Measurements from ENCODE around the gene CCDC97.

DNA sequence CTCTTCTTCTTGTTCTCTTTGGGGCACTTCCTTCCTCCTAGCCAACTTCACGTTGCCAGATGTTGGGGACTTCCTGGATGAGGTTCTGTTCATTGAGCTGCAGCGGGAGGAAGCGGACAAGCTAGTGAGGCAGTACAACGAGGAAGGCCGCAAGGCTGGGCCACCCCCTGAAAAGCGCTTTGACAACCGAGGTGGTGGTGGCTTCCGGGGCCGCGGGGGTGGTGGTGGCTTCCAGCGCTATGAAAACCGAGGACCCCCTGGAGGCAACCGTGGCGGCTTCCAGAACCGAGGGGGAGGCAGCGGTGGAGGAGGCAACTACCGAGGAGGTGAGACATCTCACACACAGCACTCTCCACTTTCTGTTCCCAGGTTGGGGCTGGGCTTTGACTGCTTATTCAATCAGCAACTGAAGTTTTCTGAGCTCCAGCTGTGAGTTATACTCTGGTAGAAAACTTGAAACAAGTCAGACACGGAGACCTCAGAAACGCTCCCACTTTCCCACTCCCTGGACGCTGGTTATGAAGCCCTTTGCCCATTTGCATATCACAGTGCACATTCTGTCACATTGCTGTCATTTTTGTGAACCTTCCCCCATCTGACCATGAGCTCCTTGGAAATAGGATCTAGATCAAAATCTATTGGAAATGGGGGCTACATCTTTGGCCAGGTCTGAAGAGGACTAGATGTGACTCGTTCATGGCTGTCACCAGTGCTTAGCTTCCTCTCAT lies 7.2 kb upstream of the CCDC97 start:
- TF ChIP-seq, protein P1, sequence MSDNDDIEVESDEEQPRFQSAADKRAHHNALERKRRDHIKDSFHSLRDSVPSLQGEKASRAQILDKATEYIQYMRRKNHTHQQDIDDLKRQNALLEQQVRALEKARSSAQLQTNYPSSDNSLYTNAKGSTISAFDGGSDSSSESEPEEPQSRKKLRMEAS (IDR thresholded peaks at IDR 0.05) = no peak
- TF ChIP-seq CTCF (IDR thresholded peaks at IDR 0.05; ENCODE audit: control extremely low read depth in 1 of 3, insufficient read depth in 1 of 3, low read depth in 1 of 3, low read length in 3 of 3) = no peak
- no peak for TF ChIP-seq JUND (IDR thresholded peaks at IDR 0.05; ENCODE audit: low read length)
- no peak for TF ChIP-seq CBX8 (IDR thresholded peaks at IDR 0.05; ENCODE audit: borderline replicate concordance, low read depth, low read length)
- TF ChIP-seq NRF1 (IDR thresholded peaks at IDR 0.05; ENCODE audit: low read depth, low read length) = no peak
- no peak for TF ChIP-seq BACH1 (IDR thresholded peaks at IDR 0.05; ENCODE audit: low read length)
- no peak for TF ChIP-seq RFX5 (IDR thresholded peaks at IDR 0.05; ENCODE audit: borderline replicate concordance, low read depth, low read length)
- no peak for TF ChIP-seq RXRA (IDR thresholded peaks at IDR 0.05; ENCODE audit: insufficient read depth, low read depth, low read length)
- no peak for TF ChIP-seq BRCA1 (IDR thresholded peaks at IDR 0.05; ENCODE audit: low read depth, low read length)
- TF ChIP-seq YY1 (IDR thresholded peaks at IDR 0.05; ENCODE audit: low read depth, low read length) = no peak
- TF ChIP-seq EZH2 (IDR thresholded peaks at IDR 0.05; ENCODE audit: low read depth, low read length, severe bottlenecking) = no peak
- TF ChIP-seq POLR2A (IDR thresholded peaks at IDR 0.05; ENCODE audit: control extremely low read depth in 1 of 2, low read depth in 2 of 2, low read length in 2 of 2) = no peak
- no peak for TF ChIP-seq CREB1 (IDR thresholded peaks at IDR 0.05)

Data from H1 (cell line).